Common myeloid progenitor, CD34-positive (primary cell): ENCODE results near the gene PDE11A.
"Not testable (repeated sequence)": the region's sequence is repeated elsewhere in the genome, so short reads cannot be mapped to it uniquely, and the experiment has no call there.

Experiments
- CTCF ChIA-PET: fragments of 350-600 bp; sonication (Branson Sonifier 250); formaldehyde crosslinking; loops from one replicate; lab custom pipeline; 2021; ENCODE audit warnings: antibody characterized with exemption; lab: Charles Lee
- POLR2A ChIA-PET: fragments of 350-600 bp; sonication (Branson Sonifier 250); formaldehyde crosslinking; loops from one replicate; lab custom pipeline; 2021; ENCODE audit warnings: antibody characterized with exemption; lab: Charles Lee
- DNase-seq, 3 donors: peaks; one replicate each; pipeline versions ENCODE4 v3.0.0 to v3.0.0-alpha.2; 2013
- H3K27ac ChIP-seq, 2 experiments: 1 replicate in 1 of 2; 2 replicates in 1 of 2; pipeline ENCODE4 v1.7.0; 2013; ENCODE audit warnings: inconsistent platforms in 2 of 2, low read length in 2 of 2, mild to moderate bottlenecking in 2 of 2, low read depth in 1 of 2, moderate library complexity in 1 of 2; ENCODE audit not compliant: severe bottlenecking in 2 of 2, insufficient read depth in 1 of 2, poor library complexity in 1 of 2
- H3K27me3 ChIP-seq, 5 experiments: replicated peaks in 2 of 5; 1 replicate in 3 of 5; 2 replicates in 2 of 5; pipeline versions ENCODE4 v1.6.1 to v1.7.0; 2013; ENCODE audit warnings: low read length in 4 of 5, mild to moderate bottlenecking in 2 of 5, moderate library complexity in 2 of 5, inconsistent platforms in 1 of 5; ENCODE audit not compliant: insufficient read depth in 5 of 5, control insufficient read depth in 4 of 5
- H3K36me3 ChIP-seq, 4 experiments: 1 replicate in 2 of 4; 2 replicates in 2 of 4; pipeline versions ENCODE4 v1.6.1 to v1.7.0; 2013; ENCODE audit warnings: low read length in 3 of 4, control low read depth in 1 of 4, mild to moderate bottlenecking in 1 of 4; ENCODE audit not compliant: control insufficient read depth in 4 of 4, insufficient read depth in 4 of 4
- H3K4me1 ChIP-seq, 4 experiments: 1 replicate in 3 of 4; 2 replicates in 1 of 4; pipeline versions ENCODE4 v1.6.1 to v1.7.1; 2013; ENCODE audit warnings: low read length in 3 of 4, mild to moderate bottlenecking in 3 of 4, control low read depth in 1 of 4, inconsistent platforms in 1 of 4, moderate library complexity in 1 of 4; ENCODE audit not compliant: control insufficient read depth in 4 of 4, insufficient read depth in 4 of 4; ENCODE audit errors: control extremely low read depth in 1 of 4
- H3K4me3 ChIP-seq, 7 experiments: 1 replicate in 4 of 7; 2 replicates in 3 of 7; pipeline versions ENCODE4 v1.5.1 to v1.7.0; 2013; ENCODE audit warnings: mild to moderate bottlenecking in 7 of 7, low read length in 6 of 7, moderate library complexity in 6 of 7, inconsistent platforms in 2 of 7, low read depth in 2 of 7, control low read depth in 1 of 7; ENCODE audit not compliant: insufficient read depth in 4 of 7, control insufficient read depth in 1 of 7; ENCODE audit errors: extremely low read depth in 1 of 7
- H3K9me3 ChIP-seq, 5 experiments: 1 replicate in 4 of 5; 2 replicates in 1 of 5; pipeline versions ENCODE4 v1.6.1 to v1.7.1; 2013; ENCODE audit warnings: low read length in 4 of 5, mild to moderate bottlenecking in 2 of 5, inconsistent platforms in 1 of 5, low read depth in 1 of 5, moderate library complexity in 1 of 5; ENCODE audit not compliant: control insufficient read depth in 4 of 5, insufficient read depth in 2 of 5; ENCODE audit errors: control extremely low read depth in 1 of 5
- WGBS: methylation state at CpG from one replicate; pipeline ENCODE4 v1.1.5; 2013; ENCODE audit not compliant: insufficient coverage; 5-methylcytosine and 5-hydroxymethylcytosine counted together

Gene PDE11A

DNA sequence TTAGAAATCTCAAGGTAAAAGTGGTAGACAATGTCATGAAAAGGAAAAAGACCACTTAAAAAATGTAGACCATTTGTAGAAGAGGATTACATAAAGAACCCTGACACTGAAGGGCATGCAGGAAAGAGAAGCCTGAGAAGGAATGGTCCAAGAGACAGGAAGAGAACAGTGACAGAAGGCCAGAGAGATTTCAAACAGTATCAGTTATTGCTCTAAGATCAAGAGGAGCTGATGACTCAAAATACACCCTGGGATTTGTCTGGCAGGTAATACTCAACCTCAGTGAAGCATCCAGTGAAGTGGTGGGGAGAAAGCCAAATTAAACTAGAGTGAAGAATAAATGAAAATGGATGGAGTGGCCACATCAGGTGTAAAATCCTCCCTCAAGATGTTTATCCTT is 100.5 kb downstream of the PDE11A start:
- POLR2A ChIA-PET: interaction anchor here (0.7 kb wide), 1 partner anchor 102 kb away, joined by 5 read pairs; no protein-coding TSS in a partner anchor
- H3K27ac ChIP-seq: no peak overlapping the region
- H3K27me3 ChIP-seq: no peaks in the 10 kb centered on the region
- H3K36me3 ChIP-seq: no peaks in the 10 kb centered on the region
- DNase-seq: no peak
- no peaks in the 10 kb centered on the region for H3K9me3 ChIP-seq
- CTCF ChIA-PET: interaction anchor here (1.5 kb wide), 2 partner anchors 12 to 18 kb away, joined by 3 to 6 read pairs; no protein-coding TSS in a partner anchor
- H3K4me3 ChIP-seq: no peak overlapping the region
- no peaks in the 10 kb centered on the region for H3K4me1 ChIP-seq

GRCh38 chr2:177970670-177971454 is 101.7 kb downstream of the PDE11A start:
- Histone ChIP-seq H3K27ac (no peak overlapping the region), H3K27me3 (no peaks in the 10 kb centered on the region), H3K9me3 (no peaks in the 10 kb centered on the region), H3K4me3 (no peak overlapping the region), H3K36me3 (no peaks in the 10 kb centered on the region), H3K4me1 (no peaks in the 10 kb centered on the region)
- no peak for DNase-seq
- ChIA-PET POLR2A (interaction anchor here (0.5 kb wide), 1 partner anchor 87 kb away, joined by 3 read pairs; no protein-coding TSS in a partner anchor), CTCF (interaction anchor here (1.5 kb wide), 2 partner anchors 13 to 19 kb away, joined by 3 to 6 read pairs; no protein-coding TSS in a partner anchor)
- WGBS: 96% methylated on average over 3 of the region's 3 CpGs

GRCh38 chr2:177964892-177965291 is 107.7 kb downstream of the PDE11A start:
- Histone ChIP-seq H3K9me3 (no peaks in the 10 kb centered on the region), H3K4me3 (no peak overlapping the region), H3K36me3 (no peaks in the 10 kb centered on the region), H3K27me3 (no peaks in the 10 kb centered on the region), H3K27ac (no peak overlapping the region), H3K4me1 (no peaks in the 10 kb centered on the region)
- no CpG with 5 or more reads among the region's 1 CpG for WGBS
- ChIA-PET POLR2A (no interaction called here), CTCF (no interaction called here)
- DNase-seq: no peak

DNA sequence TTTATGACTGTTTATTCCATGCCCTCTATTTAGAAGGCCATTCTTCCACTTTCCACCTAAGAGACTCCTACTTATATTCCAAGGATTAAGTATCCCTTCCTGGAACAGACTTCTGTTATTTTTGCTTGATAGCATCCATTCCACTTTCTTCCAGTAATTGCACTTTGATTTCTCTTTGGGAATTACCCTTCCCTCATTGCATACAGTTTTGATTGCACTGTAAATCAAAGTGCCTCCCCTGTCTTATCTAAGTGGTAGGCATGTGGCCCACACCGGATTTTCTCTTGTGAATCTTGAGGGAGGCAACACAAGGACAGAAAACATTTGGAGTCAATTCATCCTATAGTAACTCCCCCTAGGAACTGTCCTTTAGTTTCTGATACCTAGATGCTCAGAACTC is 120.4 kb downstream of the PDE11A start:
- WGBS: 100% methylated on average over 1 of the region's 1 CpG
- no peak for DNase-seq
- no peaks in the 10 kb centered on the region for H3K27me3 ChIP-seq
- peaks cover 0 to 3% (median 0%) of the 10 kb centered on the region in 5 experiments for H3K9me3 ChIP-seq
- no peaks in the 10 kb centered on the region for H3K4me1 ChIP-seq
- H3K36me3 ChIP-seq: no peaks in the 10 kb centered on the region
- H3K27ac ChIP-seq: no peak overlapping the region
- ChIA-PET POLR2A (no interaction called here), CTCF (no interaction called here)
- H3K4me3 ChIP-seq: no peak overlapping the region

GRCh38 chr2:177947598-177947997 is 125.0 kb downstream of the PDE11A start:
- H3K9me3 ChIP-seq, H3K27ac ChIP-seq, H3K36me3 ChIP-seq, H3K4me1 ChIP-seq, DNase-seq, H3K4me3 ChIP-seq, POLR2A ChIA-PET, H3K27me3 ChIP-seq, CTCF ChIA-PET: not testable (repeated sequence)
- no CpG with 5 or more reads among the region's 3 CpGs for WGBS

DNA sequence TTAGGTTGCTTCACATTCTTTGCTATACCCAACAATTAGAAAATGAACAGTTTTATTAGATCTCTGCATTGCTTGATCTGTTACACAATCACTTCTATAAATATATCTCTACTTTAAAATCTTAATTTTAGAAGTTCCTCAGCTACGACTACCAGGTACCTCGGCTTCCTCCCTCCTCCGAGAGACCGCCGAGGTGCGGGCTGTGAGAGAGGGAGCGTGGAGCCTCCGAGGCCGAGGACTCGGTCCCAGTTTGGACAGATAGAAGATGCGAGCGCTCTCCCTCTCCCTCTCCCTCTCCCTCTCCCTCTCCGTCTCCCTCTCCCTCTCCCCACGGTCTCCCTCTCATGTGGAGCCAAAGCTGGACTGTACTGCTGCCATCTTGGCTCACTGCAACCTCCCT is 128.0 kb downstream of the PDE11A start:
- H3K36me3 ChIP-seq, H3K4me1 ChIP-seq, H3K9me3 ChIP-seq, DNase-seq, POLR2A ChIA-PET, H3K4me3 ChIP-seq, CTCF ChIA-PET, H3K27me3 ChIP-seq, H3K27ac ChIP-seq: not testable (repeated sequence)
- WGBS: no CpG with 5 or more reads among the region's 14 CpGs

DNA sequence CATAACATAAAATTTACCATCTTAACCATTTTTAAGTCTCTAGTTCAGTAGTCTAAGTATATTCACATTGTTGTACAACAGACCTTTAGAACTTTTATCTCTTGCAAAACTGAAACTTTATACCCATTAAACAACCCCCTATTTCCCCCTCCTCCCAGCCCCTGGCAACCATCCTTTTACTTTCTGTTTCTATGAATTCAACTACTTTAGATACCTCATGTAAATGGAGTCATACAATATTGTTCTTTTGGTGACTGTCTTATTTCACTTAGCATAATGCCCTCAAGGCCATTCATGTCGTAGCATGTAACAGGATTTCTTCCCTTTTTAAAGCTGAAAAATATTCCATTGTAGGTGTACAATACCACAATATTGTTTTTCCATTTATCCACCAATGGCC is 129.8 kb downstream of the PDE11A start:
- no peak overlapping the region for H3K4me3 ChIP-seq
- H3K36me3 ChIP-seq: no peaks in the 10 kb centered on the region
- DNase-seq: no peak
- POLR2A ChIA-PET: no interaction called here
- H3K27ac ChIP-seq: no peak overlapping the region
- CTCF ChIA-PET: no interaction called here
- H3K9me3 ChIP-seq: no peaks in the 10 kb centered on the region
- WGBS: no CpG with 5 or more reads among the region's 1 CpG
- no peaks in the 10 kb centered on the region for H3K4me1 ChIP-seq
- H3K27me3 ChIP-seq: peaks cover 0 to 2% (median 0%) of the 10 kb centered on the region in 5 experiments
